ENCODE data around the gene MGAT4C. TPM values are rescaled to one million over a fixed set of nuclear protein-coding genes. Genes with fewer than 3 reads are reported as not detected.

The MGAT4C gene
- total and polyA plus RNA-seq, 12 donors = 0.20 to 12.2 (median 3.6) TPM

DNA sequence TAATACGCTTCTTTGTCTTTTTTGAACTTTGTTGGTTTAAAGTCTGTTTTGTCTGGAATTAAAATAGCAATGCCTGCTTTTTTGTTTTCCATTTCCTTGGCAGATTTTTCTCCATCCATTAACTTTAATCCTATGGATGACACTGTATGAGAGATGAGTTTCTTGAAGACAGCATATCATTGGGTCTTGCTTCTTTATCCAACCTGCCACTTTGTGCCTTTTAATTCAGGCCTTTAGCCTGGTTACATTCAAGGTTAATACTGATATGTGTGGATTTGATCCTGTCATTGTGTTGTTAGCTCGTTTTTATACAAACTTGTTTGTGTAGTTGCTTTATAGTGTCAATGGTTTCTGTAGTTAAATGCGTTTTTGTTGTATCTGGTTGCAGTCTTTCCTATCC, 214.1 kb downstream of the MGAT4C start:
- DNase-seq (no peak), ATAC-seq (no peak)
- H3K36me3 ChIP-seq = no peaks in the 10 kb centered on the region
- TF ChIP-seq, protein P1, sequence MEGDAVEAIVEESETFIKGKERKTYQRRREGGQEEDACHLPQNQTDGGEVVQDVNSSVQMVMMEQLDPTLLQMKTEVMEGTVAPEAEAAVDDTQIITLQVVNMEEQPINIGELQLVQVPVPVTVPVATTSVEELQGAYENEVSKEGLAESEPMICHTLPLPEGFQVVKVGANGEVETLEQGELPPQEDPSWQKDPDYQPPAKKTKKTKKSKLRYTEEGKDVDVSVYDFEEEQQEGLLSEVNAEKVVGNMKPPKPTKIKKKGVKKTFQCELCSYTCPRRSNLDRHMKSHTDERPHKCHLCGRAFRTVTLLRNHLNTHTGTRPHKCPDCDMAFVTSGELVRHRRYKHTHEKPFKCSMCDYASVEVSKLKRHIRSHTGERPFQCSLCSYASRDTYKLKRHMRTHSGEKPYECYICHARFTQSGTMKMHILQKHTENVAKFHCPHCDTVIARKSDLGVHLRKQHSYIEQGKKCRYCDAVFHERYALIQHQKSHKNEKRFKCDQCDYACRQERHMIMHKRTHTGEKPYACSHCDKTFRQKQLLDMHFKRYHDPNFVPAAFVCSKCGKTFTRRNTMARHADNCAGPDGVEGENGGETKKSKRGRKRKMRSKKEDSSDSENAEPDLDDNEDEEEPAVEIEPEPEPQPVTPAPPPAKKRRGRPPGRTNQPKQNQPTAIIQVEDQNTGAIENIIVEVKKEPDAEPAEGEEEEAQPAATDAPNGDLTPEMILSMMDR (IDR thresholded peaks at IDR 0.05) = no peak
- intact Hi-C loops (cut with DNase I) = no loop called here
- H3K9me3 ChIP-seq = peaks cover 0 to 45% (median 2%) of the 10 kb centered on the region in 11 donors
- 68 to 75% methylated on average over 3 of the region's 3 CpGs for WGBS, 2 donors
- H3K27me3 ChIP-seq = no peaks in the 10 kb centered on the region
- no peak overlapping the region for H3K4me3 ChIP-seq
- no peak overlapping the region for H3K27ac ChIP-seq
- no peaks in the 10 kb centered on the region for H3K4me1 ChIP-seq

DNA sequence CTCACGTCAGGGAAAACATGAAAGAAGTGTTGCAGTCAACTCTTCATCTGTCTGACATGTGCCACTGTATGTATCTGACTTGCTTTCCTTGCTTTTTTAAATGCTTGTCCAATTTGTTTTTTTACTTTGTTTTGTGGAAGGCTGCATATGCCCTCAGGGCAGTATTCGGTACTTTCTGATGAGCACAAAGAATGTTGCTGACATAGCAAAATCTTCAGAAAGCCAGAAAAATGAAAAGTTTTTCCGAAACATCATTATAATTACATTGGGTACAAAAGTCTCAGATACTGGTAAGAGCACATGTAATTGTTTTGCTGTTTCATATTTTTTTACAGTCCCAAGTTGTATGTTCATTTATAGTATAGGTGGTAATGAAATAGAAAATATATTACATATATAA, 237.8 kb downstream of the MGAT4C start:
- Histone ChIP-seq H3K4me1 (no peaks in the 10 kb centered on the region), H3K36me3 (no peaks in the 10 kb centered on the region), H3K27ac (no peak overlapping the region), H3K9me3 (peaks cover 0 to 5% (median 0%) of the 10 kb centered on the region in 11 donors), H3K27me3 (no peaks in the 10 kb centered on the region), H3K4me3 (no peak overlapping the region)
- DNase-seq (no peak), ATAC-seq (no peak)
- WGBS, 2 donors = 66 to 77% methylated on average over 3 of the region's 3 CpGs
- intact Hi-C loops (cut with DNase I) = no loop called here
- TF ChIP-seq, protein P1 (IDR thresholded peaks at IDR 0.05) = no peak

DNA sequence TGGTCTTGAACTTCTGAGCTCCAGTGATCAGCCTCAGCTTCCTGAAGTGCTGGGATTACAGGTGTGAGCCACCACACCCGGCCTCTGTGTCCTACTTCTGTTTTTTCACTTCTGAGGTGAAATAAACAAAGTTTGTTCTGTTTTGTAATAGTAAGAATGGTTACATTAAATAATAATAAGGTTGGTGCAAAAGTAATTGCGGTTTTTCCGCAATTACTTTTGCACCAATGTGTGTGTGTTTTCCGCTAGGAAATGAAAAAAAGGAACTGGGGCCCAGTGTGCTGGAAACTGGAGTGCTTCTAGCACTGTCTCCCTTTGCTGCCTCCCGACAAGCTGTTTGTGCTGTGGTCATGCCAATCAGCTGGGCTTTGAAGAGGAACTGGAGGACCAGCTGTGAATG, 241.2 kb downstream of the MGAT4C start:
- Histone ChIP-seq H3K4me1 (no peaks in the 10 kb centered on the region), H3K27me3 (no peaks in the 10 kb centered on the region), H3K9me3 (peaks cover 0 to 5% (median 0%) of the 10 kb centered on the region in 11 donors), H3K36me3 (no peaks in the 10 kb centered on the region), H3K4me3 (no peak overlapping the region), H3K27ac (no peak overlapping the region)
- no peak for ATAC-seq
- DNase-seq = no peak
- intact Hi-C loops (cut with DNase I) = no loop called here
- 84 to 91% methylated on average over 5 of the region's 5 CpGs for whole genome bisulfite sequencing, 2 donors
- TF ChIP-seq, protein P1 (IDR thresholded peaks at IDR 0.05) = no peak

DNA sequence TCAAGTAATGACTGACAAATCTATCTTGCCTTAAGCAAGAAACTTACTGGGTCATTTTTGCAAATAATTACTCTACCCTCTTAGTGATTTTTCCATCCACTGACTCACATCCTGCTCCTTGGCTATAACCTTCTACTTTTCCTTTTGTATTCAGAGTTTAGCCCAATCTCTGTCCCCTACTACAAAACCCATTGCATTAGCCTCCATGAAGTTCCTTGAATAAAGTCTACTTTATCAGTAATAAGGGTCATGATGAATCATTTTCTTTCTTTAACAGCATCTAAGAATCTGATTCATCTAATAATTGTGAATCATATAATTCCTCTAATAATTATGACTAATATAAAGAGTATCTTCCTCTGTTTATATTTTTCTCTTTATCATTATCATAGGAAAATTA, 249.5 kb downstream of the MGAT4C start:
- H3K4me1 ChIP-seq = no peaks in the 10 kb centered on the region
- intact Hi-C loops (cut with DNase I) = no loop called here
- no peaks in the 10 kb centered on the region for H3K9me3 ChIP-seq
- H3K27me3 ChIP-seq = no peaks in the 10 kb centered on the region
- ATAC-seq = no peak
- TF ChIP-seq, protein P1 (IDR thresholded peaks at IDR 0.05) = no peak
- H3K4me3 ChIP-seq = no peak overlapping the region
- no peak overlapping the region for H3K27ac ChIP-seq
- DNase-seq = no peak
- H3K36me3 ChIP-seq = no peaks in the 10 kb centered on the region

DNA sequence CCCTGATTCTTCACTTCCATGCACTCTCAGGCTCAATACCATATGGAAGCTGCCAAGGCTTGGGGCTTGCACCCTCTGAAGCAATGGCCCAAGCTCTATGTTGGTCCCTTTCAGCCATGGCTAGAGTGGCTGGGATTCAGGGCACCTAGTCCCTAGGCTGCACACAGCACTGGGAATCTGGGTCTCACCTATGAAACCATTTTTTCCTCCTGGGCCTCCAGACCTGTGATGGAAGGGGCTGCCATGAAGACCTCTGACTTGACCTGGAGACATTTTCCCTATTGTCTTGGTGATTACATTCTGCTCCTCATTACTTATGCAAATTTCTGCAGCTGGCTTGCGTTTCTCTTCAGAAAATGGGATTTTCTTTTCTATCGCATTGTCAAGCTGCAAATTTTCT, 258.1 kb downstream of the MGAT4C start:
- ATAC-seq (no peak), DNase-seq (no peak)
- TF ChIP-seq, protein P1 (IDR thresholded peaks at IDR 0.05) = no peak
- WGBS, 2 donors = 87 to 92% methylated on average over 2 of the region's 2 CpGs
- Histone ChIP-seq H3K4me1 (no peaks in the 10 kb centered on the region), H3K36me3 (no peaks in the 10 kb centered on the region), H3K4me3 (no peak overlapping the region), H3K27ac (no peak overlapping the region), H3K9me3 (peaks cover 0 to 36% (median 4%) of the 10 kb centered on the region in 11 donors), H3K27me3 (no peaks in the 10 kb centered on the region)
- intact Hi-C loops (cut with DNase I) = no loop called here

Measured in heart right ventricle (tissue), 16 donors.